ENCODE results near the gene CEP104. TPM values are rescaled to one million over a fixed set of nuclear protein-coding genes. Genes with fewer than 3 reads are reported as not detected.

The CEP104 gene
- total and polyA plus RNA-seq, 2 donors (not counting 1 experiment from before 2014, with no cell fraction given): 25.4 to 28.9 TPM

DNA sequence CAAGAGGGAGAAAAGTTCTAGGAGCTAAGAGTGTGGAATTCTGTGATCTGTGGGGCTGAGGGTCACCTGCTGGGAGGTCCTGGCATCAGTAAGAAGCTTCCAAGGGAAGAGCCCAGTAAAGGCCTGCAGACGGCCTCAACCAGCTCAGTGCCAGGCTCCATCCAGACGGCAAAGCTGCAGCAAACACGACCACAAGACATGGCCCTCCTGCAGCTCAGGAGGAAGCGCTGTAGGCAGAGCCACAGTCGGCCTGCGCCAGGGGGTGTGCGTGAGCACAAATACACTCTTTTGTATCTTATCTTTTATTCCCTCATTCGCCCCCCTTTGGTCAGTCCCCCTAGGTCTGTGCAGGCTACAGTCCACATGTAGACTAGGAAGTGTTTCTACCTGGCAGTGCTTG, 29.7 kb upstream of the CEP104 start:
- Histone ChIP-seq H3K9ac (ENCODE audit: insufficient read depth, low read length) (no peak overlapping the region), H3K36me3 (ENCODE audit: control insufficient read depth, insufficient read depth, low read length) (peaks cover 3% of the 10 kb centered on the region), H2AFZ (ENCODE audit: low read length) (no peak overlapping the region), H3K4me3 (replicated peaks in 1 of 4; ENCODE audit: control extremely low read depth in 1 of 4, insufficient read depth in 1 of 4, low read depth in 3 of 4, low read length in 4 of 4) (no peak overlapping the region), H3K79me2 (ENCODE audit: control insufficient read depth, insufficient read depth, low read length) (peaks cover 3% of the 10 kb centered on the region), H3K27me3 (ENCODE audit: control insufficient read depth, insufficient read depth, low read length) (no peaks in the 10 kb centered on the region), H3K4me1 (ENCODE audit: control insufficient read depth, extremely low read depth, insufficient read depth, low read length) (no peaks in the 10 kb centered on the region), H3K27ac (ENCODE audit: insufficient read depth, low read length) (no peak overlapping the region), H3K4me2 (ENCODE audit: extremely low read depth, insufficient read depth, low read length) (no peak overlapping the region), H4K20me1 (ENCODE audit: control insufficient read depth, extremely low read depth, insufficient read depth, low read length) (no peaks in the 10 kb centered on the region), H3K9me3 (ENCODE audit: control insufficient read depth, insufficient read depth, low read depth, low read length) (no peaks in the 10 kb centered on the region)
- DNase-seq (ENCODE audit: low read depth in 2 of 2): no peak
- no peak for TF ChIP-seq EZH2 (IDR thresholded peaks at IDR 0.05; ENCODE audit: low read length, missing control alignments)
- TF ChIP-seq, protein P1, sequence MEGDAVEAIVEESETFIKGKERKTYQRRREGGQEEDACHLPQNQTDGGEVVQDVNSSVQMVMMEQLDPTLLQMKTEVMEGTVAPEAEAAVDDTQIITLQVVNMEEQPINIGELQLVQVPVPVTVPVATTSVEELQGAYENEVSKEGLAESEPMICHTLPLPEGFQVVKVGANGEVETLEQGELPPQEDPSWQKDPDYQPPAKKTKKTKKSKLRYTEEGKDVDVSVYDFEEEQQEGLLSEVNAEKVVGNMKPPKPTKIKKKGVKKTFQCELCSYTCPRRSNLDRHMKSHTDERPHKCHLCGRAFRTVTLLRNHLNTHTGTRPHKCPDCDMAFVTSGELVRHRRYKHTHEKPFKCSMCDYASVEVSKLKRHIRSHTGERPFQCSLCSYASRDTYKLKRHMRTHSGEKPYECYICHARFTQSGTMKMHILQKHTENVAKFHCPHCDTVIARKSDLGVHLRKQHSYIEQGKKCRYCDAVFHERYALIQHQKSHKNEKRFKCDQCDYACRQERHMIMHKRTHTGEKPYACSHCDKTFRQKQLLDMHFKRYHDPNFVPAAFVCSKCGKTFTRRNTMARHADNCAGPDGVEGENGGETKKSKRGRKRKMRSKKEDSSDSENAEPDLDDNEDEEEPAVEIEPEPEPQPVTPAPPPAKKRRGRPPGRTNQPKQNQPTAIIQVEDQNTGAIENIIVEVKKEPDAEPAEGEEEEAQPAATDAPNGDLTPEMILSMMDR (conservative IDR thresholded peaks at IDR 0.05 in 1 of 2, IDR thresholded peaks at IDR 0.05 in 1 of 2; ENCODE audit: low read depth in 1 of 2, low read length in 2 of 2): no peak

DNA sequence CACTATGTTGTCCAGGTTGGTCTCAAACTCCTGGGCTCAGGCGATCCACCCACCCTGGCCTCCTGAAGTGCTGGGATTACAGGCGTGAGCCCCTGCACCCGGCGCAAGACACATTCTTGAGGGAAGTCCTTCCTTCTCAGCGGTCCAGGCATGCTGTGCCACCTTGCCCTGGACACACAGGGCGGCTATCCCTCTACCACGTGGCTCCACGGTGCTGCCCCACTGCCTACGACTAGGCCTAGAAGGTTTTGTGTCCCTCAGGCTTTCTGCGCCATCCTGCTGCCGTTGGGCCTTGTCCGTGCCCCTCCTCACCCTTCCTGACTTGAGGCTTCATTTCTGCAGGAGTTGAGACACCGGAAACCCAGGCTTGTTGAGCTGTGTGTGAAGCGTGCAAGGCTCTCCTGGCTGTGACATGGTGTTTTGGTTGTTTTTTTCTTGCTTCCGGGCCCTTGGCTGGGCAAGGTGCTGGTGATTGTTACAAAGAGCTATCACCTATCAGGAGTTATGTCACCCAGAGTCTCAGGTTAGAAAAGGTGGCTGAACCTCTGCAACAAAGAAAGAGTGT, 29.2 kb upstream of the CEP104 start:
- TF ChIP-seq EZH2 (IDR thresholded peaks at IDR 0.05; ENCODE audit: low read length, missing control alignments): no peak
- TF ChIP-seq, protein P1 (conservative IDR thresholded peaks at IDR 0.05 in 1 of 2, IDR thresholded peaks at IDR 0.05 in 1 of 2; ENCODE audit: low read depth in 1 of 2, low read length in 2 of 2): no peak
- H2AFZ ChIP-seq (ENCODE audit: low read length): no peak overlapping the region
- H3K36me3 ChIP-seq (ENCODE audit: control insufficient read depth, insufficient read depth, low read length): peaks cover 3% of the 10 kb centered on the region
- H3K4me2 ChIP-seq (ENCODE audit: extremely low read depth, insufficient read depth, low read length): no peak overlapping the region
- no peak overlapping the region for H3K27ac ChIP-seq (ENCODE audit: insufficient read depth, low read length)
- no peak for DNase-seq (ENCODE audit: low read depth in 2 of 2)
- no peaks in the 10 kb centered on the region for H3K4me1 ChIP-seq (ENCODE audit: control insufficient read depth, extremely low read depth, insufficient read depth, low read length)
- no peak overlapping the region for H3K9ac ChIP-seq (ENCODE audit: insufficient read depth, low read length)
- H3K79me2 ChIP-seq (ENCODE audit: control insufficient read depth, insufficient read depth, low read length): no peaks in the 10 kb centered on the region
- H3K27me3 ChIP-seq (ENCODE audit: control insufficient read depth, insufficient read depth, low read length): no peaks in the 10 kb centered on the region
- H3K4me3 ChIP-seq (replicated peaks in 1 of 4; ENCODE audit: control extremely low read depth in 1 of 4, insufficient read depth in 1 of 4, low read depth in 3 of 4, low read length in 4 of 4): no peak overlapping the region
- H4K20me1 ChIP-seq (ENCODE audit: control insufficient read depth, extremely low read depth, insufficient read depth, low read length): no peaks in the 10 kb centered on the region
- H3K9me3 ChIP-seq (ENCODE audit: control insufficient read depth, insufficient read depth, low read depth, low read length): no peaks in the 10 kb centered on the region

DNA sequence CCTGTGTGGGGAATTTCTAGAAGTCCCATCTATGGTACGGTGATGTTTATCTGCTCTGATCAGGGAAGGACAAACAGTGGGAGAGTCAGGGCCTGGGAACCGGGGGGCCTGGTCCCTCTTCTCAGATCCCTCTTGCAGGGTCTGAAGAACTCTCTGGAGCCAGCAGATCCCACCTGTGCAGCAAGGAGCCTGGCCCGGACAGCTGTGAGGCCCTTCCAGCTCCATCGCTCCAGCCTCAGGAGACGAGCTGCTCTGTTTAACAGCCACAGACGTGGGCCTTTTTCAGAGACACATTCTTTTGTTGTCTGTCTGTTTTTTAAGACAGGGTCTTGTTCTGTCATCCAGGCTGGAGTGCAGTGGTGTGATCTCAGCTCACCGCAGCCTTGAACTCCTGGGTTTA, 28.6 kb upstream of the CEP104 start:
- H4K20me1 ChIP-seq (ENCODE audit: control insufficient read depth, extremely low read depth, insufficient read depth, low read length): no peaks in the 10 kb centered on the region
- H2AFZ ChIP-seq (ENCODE audit: low read length): no peak overlapping the region
- no peak overlapping the region for H3K4me3 ChIP-seq (replicated peaks in 1 of 4; ENCODE audit: control extremely low read depth in 1 of 4, insufficient read depth in 1 of 4, low read depth in 3 of 4, low read length in 4 of 4)
- H3K27ac ChIP-seq (ENCODE audit: insufficient read depth, low read length): no peak overlapping the region
- H3K9ac ChIP-seq (ENCODE audit: insufficient read depth, low read length): no peak overlapping the region
- H3K4me1 ChIP-seq (ENCODE audit: control insufficient read depth, extremely low read depth, insufficient read depth, low read length): no peaks in the 10 kb centered on the region
- no peak for DNase-seq (ENCODE audit: low read depth in 2 of 2)
- TF ChIP-seq, protein P1 (conservative IDR thresholded peaks at IDR 0.05 in 1 of 2, IDR thresholded peaks at IDR 0.05 in 1 of 2; ENCODE audit: low read depth in 1 of 2, low read length in 2 of 2): no peak
- no peak for TF ChIP-seq EZH2 (IDR thresholded peaks at IDR 0.05; ENCODE audit: low read length, missing control alignments)
- peaks cover 3% of the 10 kb centered on the region for H3K36me3 ChIP-seq (ENCODE audit: control insufficient read depth, insufficient read depth, low read length)
- H3K4me2 ChIP-seq (ENCODE audit: extremely low read depth, insufficient read depth, low read length): no peak overlapping the region
- no peaks in the 10 kb centered on the region for H3K27me3 ChIP-seq (ENCODE audit: control insufficient read depth, insufficient read depth, low read length)
- no peaks in the 10 kb centered on the region for H3K9me3 ChIP-seq (ENCODE audit: control insufficient read depth, insufficient read depth, low read depth, low read length)
- no peaks in the 10 kb centered on the region for H3K79me2 ChIP-seq (ENCODE audit: control insufficient read depth, insufficient read depth, low read length)

All from fibroblast of lung (primary cell).